Lower leg skin (tissue), 4 donors: ENCODE data around the gene RPL4. TPM values are rescaled to one million over a fixed set of nuclear protein-coding genes. Genes with fewer than 3 reads are reported as not detected.

Source experiments
- DNase-seq, 2 donors: peaks; one replicate each; pipeline ENCODE4 v3.0.0-alpha.2; 2019; ENCODE audit warnings: low spot score in 2 of 2
- H3K4me3 ChIP-seq: fragments of 200-600 bp; sonication (generic); 2 replicates; pipeline ENCODE4 v1.5.1; 2017; ENCODE audit warnings: mild to moderate bottlenecking, low read depth; ENCODE audit not compliant: poor library complexity, severe bottlenecking
- CTCF ChIP-seq, 3 donors: fragments of 450-650 bp; IDR thresholded peaks; one replicate each; pipeline ENCODE4 v1.5.1; 2016; ENCODE audit warnings: antibody characterized with exemption in 3 of 3, mild to moderate bottlenecking in 3 of 3, moderate library complexity in 2 of 3
- POLR2A ChIP-seq, 2 donors: fragments of 450-650 bp; IDR thresholded peaks; one replicate each; pipeline ENCODE4 v1.6.1; 2016 to 2017; ENCODE audit warnings: antibody characterized with exemption in 2 of 2, mild to moderate bottlenecking in 1 of 2, moderate library complexity in 1 of 2
- WGBS, 2 donors: methylation state at CpG; one replicate each; pipeline ENCODE4 v1.1.5; 2018; 5-methylcytosine and 5-hydroxymethylcytosine counted together
- intact Hi-C: fragments of 100-400 bp; cut with DNase I; formaldehyde crosslinking; loops from one replicate; pipeline ENCODE4 v1.15.0; 2023; ENCODE audit warnings: low total_unique reads
- total RNA-seq, 4 donors: library from RNA; depleted of rRNA; stranded (reverse); fragments of >200 nt; gene quantifications; one replicate each; pipeline ENCODE4 v1.1.0, GENCODE V29; 2016

RPL4 gene
- 1,000 to 10,000 TPM; 4,479 to 8,244 (median 6,347) TPM for total RNA-seq

DNA sequence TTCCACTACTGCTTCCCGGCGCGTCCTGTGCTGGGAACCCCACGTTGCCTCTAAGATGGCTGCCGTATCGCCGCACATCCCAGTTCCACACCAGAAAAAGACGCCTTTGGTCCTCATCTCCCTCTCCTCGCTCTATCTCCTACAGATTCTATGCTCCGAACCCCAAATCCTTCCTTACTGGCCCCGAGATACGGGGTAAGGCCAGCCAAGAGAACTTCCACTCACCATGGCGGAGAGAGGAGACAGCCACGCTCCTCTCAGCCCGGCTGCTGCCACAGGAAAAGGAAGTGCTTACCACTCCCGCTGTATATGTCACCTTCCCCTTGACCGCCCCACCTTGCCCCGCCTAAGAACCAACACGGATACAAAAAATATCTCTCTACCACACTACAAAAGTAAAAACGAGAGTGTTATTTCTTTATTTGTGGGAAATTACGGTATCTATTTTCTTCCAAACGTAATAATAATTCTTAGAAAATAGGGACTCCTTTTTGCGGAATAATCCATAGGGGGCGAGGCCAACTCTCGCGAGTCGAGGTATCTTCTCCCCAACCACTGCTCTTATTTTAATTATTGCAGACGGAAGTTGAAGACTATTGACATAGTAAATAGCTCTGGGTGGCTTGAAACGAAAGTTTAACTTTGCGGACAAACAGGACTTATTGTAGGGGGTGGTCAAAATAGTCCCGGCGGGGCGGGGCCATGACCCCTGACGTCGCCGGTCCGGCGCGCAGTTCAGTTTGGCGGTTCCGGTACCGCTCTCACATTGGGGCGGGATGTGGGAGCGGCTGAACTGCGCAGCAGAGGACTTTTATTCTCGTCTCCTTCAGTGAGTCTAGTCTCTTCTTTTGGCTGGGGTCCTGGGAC lies at the start of gene RPL4, which contains the start of gene ZWILCH:
Gene RPL4 (minus strand): TSS at position 293 of the 867 bp plus-strand sequence. CDS start 65 bp downstream, at position 228.
Gene ZWILCH (plus strand): TSS at position 764 of the 867 bp plus-strand sequence. CDS start 13 bp downstream, at position 777.
- intact Hi-C loops: loop anchor here (5.0 kb wide), 1 partner anchor 1292 kb away; the partner anchor contains the start of gene CILP
- DNase-seq: peak; percentile 70 to 96
- 0% methylated on average over 46 of the region's 46 CpGs for WGBS, 2 donors
- H3K4me3 ChIP-seq: peak within 1 kb of the TSS; percentile 78
- TF ChIP-seq CTCF (IDR thresholded peaks at IDR 0.05) (no peak), POLR2A (IDR thresholded peaks at IDR 0.05) (peak in 1 of 2 donors; percentile 77)

DNA sequence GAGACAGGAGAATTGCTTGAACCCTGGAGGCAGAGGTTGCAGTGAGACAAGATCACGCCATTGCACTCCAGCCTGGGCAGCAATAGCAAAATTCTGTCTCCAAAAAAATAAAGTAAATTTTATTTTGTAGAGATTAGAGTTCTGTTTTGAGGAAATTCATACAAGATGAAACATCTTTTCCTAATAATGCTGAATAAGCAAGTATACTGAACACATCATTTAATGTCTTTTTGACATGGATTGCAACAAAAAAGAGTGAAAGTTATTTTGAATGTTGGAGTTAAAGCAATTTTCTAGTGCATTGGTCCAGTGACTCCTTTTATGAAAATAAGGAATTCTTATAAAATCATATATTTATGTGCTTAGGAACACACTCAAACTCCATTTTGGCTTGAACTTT lies 40.6 kb upstream of the RPL4 start:
- H3K4me3 ChIP-seq: no peak overlapping the region
- TF ChIP-seq POLR2A (IDR thresholded peaks at IDR 0.05) (no peak), CTCF (IDR thresholded peaks at IDR 0.05) (no peak)
- DNase-seq: no peak
- intact Hi-C loops: no loop called here
- WGBS, 2 donors: 100% methylated on average over 1 of the region's 1 CpG

GRCh38 chr15:66542896-66543295 lies 38.2 kb upstream of the RPL4 start:
- 99 to 100% methylated on average over 4 of the region's 4 CpGs for WGBS, 2 donors
- intact Hi-C loops: no loop called here
- TF ChIP-seq POLR2A (IDR thresholded peaks at IDR 0.05) (no peak), CTCF (IDR thresholded peaks at IDR 0.05) (no peak)
- no peak overlapping the region for H3K4me3 ChIP-seq
- DNase-seq: no peak

DNA sequence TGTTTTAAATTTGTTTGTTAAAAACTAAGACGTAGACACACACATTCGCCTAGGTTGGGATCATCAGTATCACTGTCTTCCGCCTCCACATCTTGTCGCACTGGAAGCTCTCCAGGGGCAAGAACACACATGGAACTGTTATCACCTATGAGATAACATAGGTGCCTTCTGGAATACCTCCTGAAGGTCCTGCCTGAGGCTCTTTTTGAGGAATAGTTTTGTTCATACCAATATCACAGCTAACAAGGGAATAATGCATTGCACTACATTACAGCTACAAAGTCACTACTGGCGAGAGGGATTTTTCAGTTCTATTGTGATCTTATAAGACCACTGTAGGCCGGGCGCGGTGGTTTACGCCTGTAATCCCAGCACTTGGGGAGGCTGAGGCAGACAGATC lies 30.4 kb upstream of the RPL4 start:
- intact Hi-C loops: no loop called here
- no peak overlapping the region for H3K4me3 ChIP-seq
- no peak for DNase-seq
- 93 to 97% methylated on average over 9 of the region's 9 CpGs for WGBS, 2 donors
- no peak for TF ChIP-seq CTCF (IDR thresholded peaks at IDR 0.05)
- no peak for TF ChIP-seq POLR2A (IDR thresholded peaks at IDR 0.05)

DNA sequence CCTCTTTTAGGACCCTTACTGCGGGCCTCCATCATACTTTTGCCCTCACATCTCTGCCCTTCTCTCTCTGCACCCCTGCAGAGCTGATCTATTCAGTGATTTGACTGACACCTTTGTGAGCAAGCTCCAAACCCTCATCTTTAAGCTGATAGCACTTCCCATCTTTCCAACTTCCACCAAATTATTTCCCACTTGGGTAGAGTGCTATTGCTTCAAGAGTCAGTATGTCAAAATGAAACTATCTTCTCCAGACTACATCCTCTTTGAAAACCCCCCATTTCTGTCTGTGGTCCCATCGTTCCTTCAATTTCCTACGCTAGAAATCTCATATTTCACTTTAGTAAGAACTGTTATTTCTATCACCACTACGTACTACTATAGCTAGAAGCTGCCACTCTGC lies 20.2 kb upstream of the RPL4 start:
- intact Hi-C loops: no loop called here
- H3K4me3 ChIP-seq: no peak overlapping the region
- TF ChIP-seq CTCF (IDR thresholded peaks at IDR 0.05) (no peak), POLR2A (IDR thresholded peaks at IDR 0.05) (no peak)
- WGBS, 2 donors: 65 to 87% methylated on average over 4 of the region's 4 CpGs
- DNase-seq: no peak
